Spleen (tissue), 7 donors: ENCODE data around the gene ITPK1.

Experiments used
- POLR2AphosphoS5 ChIP-seq, 3 donors: sonication (generic); formaldehyde crosslinking; IDR thresholded peaks; one replicate each; pipeline ENCODE4 v1.5.1; 2017; ENCODE audit warnings: antibody characterized with exemption in 3 of 3
- TF ChIP-seq, protein P1 (sequence below), 11 experiments: fragments of 200-600 bp in 7 of 11; fragments of 450-650 bp in 4 of 11; sonication (generic) in 4 of 11; IDR thresholded peaks in 8 of 11; conservative IDR thresholded peaks in 3 of 11; 1 replicate in 7 of 11; 2 replicates in 4 of 11; pipeline versions ENCODE4 v1.4.0 to v1.8.0; 2016 to 2021; ENCODE audit warnings: antibody characterized with exemption in 11 of 11, inconsistent platforms in 4 of 11, mild to moderate bottlenecking in 1 of 11
- donor health status: DM: no; HTN: no; CAD: no; lungs with moderate emphysema.
- donor health status: DM: no; HTN: no; CAD: no.
- donor health status: DM: no; HTN: no; CAD: no.

DNA sequence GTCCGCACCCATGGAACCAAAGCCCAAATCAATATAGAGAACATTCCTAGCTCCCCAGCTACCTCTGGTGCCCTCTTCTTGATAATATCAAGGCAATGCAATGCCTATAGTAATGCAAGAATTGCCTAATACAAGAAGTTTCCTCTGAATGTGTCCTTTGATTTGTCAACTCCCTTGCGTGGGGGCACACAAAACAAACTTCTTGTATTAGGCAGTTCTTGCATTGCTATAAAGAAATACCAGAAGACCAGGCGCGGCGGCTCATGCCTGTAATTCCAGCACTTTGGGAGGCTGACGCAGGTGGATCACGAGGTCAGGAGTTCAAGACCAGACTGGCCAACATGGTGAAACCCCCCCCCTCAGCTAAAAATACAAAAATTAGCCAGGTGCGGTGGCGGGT is 10.4 kb upstream of the ITPK1 start:
- TF ChIP-seq POLR2AphosphoS5 (IDR thresholded peaks at IDR 0.05), result no peak
- TF ChIP-seq, protein P1, sequence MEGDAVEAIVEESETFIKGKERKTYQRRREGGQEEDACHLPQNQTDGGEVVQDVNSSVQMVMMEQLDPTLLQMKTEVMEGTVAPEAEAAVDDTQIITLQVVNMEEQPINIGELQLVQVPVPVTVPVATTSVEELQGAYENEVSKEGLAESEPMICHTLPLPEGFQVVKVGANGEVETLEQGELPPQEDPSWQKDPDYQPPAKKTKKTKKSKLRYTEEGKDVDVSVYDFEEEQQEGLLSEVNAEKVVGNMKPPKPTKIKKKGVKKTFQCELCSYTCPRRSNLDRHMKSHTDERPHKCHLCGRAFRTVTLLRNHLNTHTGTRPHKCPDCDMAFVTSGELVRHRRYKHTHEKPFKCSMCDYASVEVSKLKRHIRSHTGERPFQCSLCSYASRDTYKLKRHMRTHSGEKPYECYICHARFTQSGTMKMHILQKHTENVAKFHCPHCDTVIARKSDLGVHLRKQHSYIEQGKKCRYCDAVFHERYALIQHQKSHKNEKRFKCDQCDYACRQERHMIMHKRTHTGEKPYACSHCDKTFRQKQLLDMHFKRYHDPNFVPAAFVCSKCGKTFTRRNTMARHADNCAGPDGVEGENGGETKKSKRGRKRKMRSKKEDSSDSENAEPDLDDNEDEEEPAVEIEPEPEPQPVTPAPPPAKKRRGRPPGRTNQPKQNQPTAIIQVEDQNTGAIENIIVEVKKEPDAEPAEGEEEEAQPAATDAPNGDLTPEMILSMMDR (IDR thresholded peaks at IDR 0.05 in 8 of 11, conservative IDR thresholded peaks at IDR 0.05 in 3 of 11), result no peak
